GM20000 (cell line): ENCODE measurements around the gene SH3GLB1.

Experiments used
- DNase-seq: peaks from one replicate; pipeline ENCODE4 v3.0.0; 2012; ENCODE audit warnings: low spot score
- CTCF ChIP-seq: IDR thresholded peaks from 2 replicates; pipeline ENCODE4 v1.5.1; 2012; ENCODE audit warnings: mild to moderate bottlenecking, control low read depth; ENCODE audit errors: extremely low read depth, missing control alignments

Gene SH3GLB1

GRCh38 chr1:86762336-86762735, 58.0 kb downstream of the SH3GLB1 start:
- TF ChIP-seq CTCF, result no peak
- DNase-seq, result no peak

DNA sequence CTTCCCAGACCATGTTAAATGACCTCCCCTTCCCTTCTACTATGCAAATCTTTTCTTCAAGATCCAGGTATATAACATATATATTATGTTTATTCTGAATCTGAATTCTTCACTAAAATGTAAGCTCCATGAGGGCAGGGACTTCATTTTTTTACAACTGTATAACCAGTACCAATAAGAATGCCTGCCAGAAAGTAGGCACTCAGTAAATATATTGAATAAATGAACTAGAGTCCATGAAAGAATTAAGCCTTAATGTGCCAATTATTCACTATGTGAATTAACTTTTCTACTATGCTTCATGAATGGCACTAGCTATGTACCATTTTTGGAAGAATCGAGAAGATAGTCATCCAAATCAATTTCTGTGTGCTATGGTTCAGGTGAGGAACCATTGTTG, 60.1 kb downstream of the SH3GLB1 start:
- TF ChIP-seq CTCF, result no peak
- DNase-seq, result no peak

DNA sequence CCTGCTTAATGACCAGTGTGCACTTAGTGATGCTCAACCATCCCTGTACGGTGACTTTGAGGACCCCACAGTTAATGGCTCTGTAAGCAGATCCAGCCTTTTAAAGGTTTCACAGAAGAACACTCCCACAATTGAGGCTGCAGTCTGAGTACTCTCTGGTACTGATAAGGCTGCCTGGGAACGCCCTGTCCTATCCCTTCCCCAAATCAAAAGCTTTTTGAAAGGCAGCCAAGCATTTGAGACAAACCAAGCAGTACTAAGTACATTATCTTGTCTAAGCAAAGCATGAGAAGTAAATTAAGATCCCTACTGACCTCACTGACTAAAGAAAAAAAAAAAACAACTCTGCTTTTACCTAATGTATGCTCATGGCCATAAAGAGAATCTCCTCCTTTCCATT, 60.7 kb downstream of the SH3GLB1 start:
- no peak for DNase-seq
- no peak for TF ChIP-seq CTCF

DNA sequence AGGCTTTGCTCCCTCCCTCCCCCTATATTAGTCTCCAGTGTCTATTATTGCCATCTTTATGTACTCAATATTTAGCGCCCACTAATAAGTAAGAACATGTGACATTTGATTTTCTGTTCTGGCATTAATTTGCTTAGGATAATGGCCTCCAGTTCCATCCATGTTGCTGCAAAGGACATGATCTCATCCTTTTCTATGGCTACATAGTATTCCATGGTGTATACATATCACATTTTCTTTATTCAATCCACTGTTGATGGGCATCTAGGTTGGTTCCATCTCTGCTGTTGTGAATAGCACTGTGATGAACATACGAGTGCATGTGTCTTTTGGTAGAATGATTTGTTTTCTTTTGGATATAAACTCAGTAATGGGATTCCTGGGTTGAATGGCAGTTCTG, 61.3 kb downstream of the SH3GLB1 start:
- TF ChIP-seq CTCF, result no peak

DNA sequence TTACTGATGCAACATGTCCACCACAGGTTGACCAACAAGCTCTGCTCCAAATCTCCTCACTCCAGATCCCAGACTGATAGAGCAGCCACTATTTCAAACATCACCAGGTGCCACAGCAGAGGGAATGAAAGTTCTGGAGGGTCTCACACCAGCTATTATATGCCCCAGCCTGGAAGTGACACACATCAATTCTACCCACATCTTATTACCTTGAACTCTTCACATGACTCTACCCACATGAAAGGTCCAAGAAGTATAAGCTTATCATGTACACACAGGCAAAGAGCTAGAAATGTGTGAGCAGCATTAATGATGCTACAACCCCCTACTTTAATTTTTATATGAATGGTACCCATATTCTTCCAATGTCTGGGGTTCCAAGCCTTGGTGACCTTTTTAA, 64.2 kb downstream of the SH3GLB1 start:
- TF ChIP-seq CTCF, result no peak

More for the DNA sequence above, 61.3 kb downstream of the SH3GLB1 start:
- no peak for DNase-seq

DNA sequence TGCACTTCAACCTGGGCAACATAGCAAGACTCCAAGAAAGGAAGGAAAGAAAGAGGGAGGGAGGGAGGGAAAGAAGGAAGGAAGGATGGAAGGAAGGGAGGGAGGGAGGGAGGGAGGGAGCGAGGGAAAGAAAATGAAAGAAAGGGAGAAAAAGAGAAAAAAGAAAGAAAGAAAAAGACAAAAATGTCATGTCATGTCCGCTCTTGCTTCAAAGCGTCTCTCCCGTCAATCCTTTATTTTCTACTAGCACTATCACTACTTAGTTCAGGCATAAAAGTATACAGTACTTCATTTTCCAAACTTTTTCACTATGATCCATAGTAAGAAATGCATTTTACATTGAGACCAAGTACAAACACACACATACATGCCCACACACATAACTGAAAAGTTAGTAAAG, 64.7 kb downstream of the SH3GLB1 start:
- DNase-seq, result no peak
- TF ChIP-seq CTCF, result no peak

More for the DNA sequence above, 64.2 kb downstream of the SH3GLB1 start:
- no peak for DNase-seq

GRCh38 chr1:86773341-86774288, 69.2 kb downstream of the SH3GLB1 start:
- no peak for TF ChIP-seq CTCF
- DNase-seq, result no peak
